HFF-Myc (cell line): Measurements from ENCODE around the gene SH3BP4.

Experiments
- DNase-seq: peaks from one replicate; pipeline ENCODE4 v3.0.0-alpha.2; 2011; ENCODE audit warnings: low read depth; ENCODE audit errors: extremely low read depth
- H3K4me3 ChIP-seq: replicated peaks from 2 replicates; pipeline ENCODE4 v1.5.1; 2011; ENCODE audit warnings: low read depth, mild to moderate bottlenecking, control low read depth, low read length
- TF ChIP-seq, protein P1 (sequence below): IDR thresholded peaks from 2 replicates; pipeline ENCODE4 v1.5.1; 2012; ENCODE audit warnings: mild to moderate bottlenecking, low read depth, low read length, control low read depth; ENCODE audit errors: missing control alignments

Gene SH3BP4

DNA sequence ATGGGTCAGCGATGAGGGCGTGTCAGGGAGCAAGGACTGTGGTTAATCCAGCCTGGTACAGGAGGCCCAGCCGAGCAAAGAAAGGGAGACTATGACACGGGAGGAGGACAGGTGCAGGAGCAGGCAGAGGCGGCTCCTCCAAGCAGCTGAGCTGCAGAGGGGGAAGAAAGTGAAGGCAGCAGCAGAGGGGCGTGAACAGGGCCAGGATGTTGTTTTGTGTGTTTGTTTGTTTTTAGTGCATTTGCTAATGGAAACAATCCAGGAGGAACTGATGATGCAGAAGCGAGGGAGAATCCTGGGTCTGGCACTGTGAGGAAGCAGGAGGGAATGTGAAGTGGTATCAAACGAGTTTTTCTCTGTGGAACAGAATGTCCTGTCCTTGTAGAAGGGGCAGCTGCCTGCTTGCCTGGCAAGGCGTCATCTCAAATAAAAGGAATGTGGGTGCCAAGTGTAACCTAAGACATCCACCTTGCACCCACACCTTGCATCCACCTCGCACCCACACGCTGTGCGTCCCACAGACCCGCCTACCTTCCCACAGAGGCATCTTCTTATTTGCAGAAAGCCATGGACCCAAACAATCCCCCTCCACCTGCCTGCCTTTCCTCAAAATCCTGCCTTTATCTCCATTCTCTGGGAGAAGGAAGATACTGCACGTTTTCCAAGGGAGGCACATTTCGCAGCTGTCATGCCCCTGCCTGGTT is 134.8 kb downstream of the SH3BP4 start:
- no peak overlapping the region for H3K4me3 ChIP-seq
- TF ChIP-seq, protein P1, sequence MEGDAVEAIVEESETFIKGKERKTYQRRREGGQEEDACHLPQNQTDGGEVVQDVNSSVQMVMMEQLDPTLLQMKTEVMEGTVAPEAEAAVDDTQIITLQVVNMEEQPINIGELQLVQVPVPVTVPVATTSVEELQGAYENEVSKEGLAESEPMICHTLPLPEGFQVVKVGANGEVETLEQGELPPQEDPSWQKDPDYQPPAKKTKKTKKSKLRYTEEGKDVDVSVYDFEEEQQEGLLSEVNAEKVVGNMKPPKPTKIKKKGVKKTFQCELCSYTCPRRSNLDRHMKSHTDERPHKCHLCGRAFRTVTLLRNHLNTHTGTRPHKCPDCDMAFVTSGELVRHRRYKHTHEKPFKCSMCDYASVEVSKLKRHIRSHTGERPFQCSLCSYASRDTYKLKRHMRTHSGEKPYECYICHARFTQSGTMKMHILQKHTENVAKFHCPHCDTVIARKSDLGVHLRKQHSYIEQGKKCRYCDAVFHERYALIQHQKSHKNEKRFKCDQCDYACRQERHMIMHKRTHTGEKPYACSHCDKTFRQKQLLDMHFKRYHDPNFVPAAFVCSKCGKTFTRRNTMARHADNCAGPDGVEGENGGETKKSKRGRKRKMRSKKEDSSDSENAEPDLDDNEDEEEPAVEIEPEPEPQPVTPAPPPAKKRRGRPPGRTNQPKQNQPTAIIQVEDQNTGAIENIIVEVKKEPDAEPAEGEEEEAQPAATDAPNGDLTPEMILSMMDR = no peak
- no peak for DNase-seq

DNA sequence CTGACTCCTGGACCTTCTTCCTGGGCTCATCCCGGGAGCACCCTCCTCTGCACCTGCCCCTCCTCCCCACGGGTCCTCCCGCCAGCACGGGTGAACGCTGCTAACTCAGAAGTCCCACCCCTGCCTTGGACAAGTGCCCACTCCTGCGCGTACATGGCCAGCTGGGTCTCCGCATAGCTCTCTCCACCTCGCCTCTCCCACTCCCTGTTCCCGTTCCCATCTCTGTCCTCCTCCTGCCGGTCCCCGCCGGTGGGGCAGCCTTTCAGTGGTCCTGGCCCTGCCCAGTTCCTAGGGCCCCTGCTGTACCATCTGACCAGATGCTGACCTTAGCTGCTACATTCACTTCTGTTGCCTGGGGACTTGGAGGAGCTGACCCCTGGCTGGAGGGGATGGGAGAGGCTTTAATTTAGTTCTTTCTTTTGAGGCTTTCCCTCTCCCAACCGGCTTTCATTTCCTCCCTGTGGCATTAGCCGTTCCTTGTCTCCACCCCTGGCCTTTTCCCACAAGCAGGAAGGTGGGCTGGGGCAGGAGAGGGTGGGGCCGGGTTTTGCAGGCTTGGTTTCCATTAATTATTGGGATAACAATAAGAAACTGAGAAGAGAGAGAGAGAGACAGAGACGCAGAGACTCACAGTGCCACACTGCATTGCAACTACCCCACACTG is 136.1 kb downstream of the SH3BP4 start:
- no peak overlapping the region for H3K4me3 ChIP-seq
- TF ChIP-seq, protein P1 = no peak
- no peak for DNase-seq

- TF ChIP-seq, protein P1 = no peak
- no peak overlapping the region for H3K4me3 ChIP-seq
- DNase-seq = no peak
Observed at GRCh38 chr2:235088496-235088921, 136.7 kb downstream of the SH3BP4 start.

- TF ChIP-seq, protein P1 = no peak
- H3K4me3 ChIP-seq = no peak overlapping the region
- no peak for DNase-seq
Observed at GRCh38 chr2:235091421-235091820, 139.6 kb downstream of the SH3BP4 start.

- TF ChIP-seq, protein P1 = no peak
- H3K4me3 ChIP-seq = no peak overlapping the region
- DNase-seq = no peak
Observed at GRCh38 chr2:235091983-235092382, 140.2 kb downstream of the SH3BP4 start.

DNA sequence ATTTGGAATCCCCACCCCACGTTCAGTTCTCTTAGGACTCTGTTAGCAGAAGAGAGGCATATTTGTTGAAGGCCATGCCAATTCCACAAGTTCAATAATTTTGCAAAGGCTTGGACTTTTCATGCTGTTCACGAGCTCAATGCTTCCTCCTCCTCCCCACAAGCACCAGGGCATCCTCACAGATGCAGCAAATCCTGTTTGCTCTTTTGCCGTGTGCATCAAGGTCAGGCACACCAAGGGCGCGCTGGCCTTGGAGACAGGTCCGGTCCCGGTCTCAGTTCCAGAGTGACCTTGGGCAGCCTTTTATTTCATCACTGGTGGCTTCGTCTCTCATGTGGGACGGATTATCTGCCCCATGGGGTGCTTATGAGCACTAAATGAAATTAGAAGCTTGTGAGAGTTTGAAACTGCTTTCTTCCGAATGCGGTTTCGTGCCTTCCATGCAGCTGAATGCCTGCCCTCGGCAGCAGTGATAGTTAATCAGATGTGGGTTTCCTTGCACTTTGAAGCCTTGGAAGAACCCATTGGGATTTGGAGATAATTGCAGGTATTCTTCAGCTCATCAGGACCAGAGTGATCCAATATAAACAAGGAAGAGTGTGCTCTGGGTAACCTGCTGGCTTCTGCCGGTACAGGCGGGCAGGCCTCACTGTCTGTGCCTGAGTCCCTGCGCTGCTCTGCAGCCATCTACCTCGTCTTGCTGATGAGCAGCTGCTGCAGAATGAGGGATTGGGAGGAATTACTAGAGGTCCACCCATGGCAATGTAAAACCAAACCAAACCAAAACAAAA is 140.8 kb downstream of the SH3BP4 start:
- TF ChIP-seq, protein P1 = no peak
- no peak overlapping the region for H3K4me3 ChIP-seq
- DNase-seq = no peak
